ENCODE data around the gene DGLUCY.
"Not testable (repeated sequence)": the region's sequence is repeated elsewhere in the genome, so short reads cannot be mapped to it uniquely, and the experiment has no call there.

DGLUCY gene
- 22.5 to 98.6 reads per million in 2 experiments for total RNA-seq

GRCh38 chr14:91113829-91114078 is at the start of gene DGLUCY:
TSS of gene DGLUCY (plus strand) at chr14:91114073. CDS start at chr14:91160295, 46,222 bp downstream.
- peak; percentile 31 for DNase-seq (ENCODE audit: low read depth)

DNA sequence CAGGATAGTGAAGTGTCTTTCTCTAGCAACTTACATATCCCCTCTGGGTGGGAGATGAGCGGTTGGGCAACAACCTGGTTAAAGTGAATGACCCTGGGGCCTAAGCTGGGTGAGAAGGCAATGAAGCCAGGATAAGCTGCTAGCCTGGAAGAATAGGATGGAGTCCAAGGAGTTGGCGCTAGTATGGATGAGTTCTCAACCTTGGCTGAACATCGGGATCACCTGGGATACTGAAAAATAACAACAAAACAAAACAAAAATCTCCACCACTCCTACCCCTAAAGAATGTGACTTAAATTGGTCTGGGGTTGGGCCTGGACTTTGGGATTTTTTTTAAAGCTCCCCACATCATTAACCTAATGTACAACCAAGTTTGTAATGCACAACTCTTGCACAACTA is 48.6 kb upstream of the DGLUCY start:
- DNase-seq (ENCODE audit: low read depth), result no peak

DNA sequence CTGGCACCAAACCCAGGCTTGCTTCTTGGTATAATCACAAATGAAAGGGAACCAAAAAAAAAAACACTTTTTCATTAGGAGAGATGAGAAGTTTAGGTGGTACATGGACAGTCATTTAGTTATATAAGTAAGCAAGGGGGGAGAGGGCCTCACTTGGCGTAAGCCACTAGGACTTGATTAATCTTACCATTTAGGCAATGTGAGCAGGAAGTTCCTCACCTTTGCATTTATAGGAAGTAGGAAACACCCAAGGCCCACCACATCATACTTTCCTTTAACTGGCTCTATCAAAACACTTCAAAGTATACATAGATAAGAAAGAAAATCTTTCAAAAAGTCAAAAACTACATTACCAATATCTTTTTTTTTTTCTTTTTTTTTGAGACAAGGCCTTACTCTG is 46.7 kb upstream of the DGLUCY start:
- peak; percentile 19 for DNase-seq (ENCODE audit: low read depth)

- no peak for DNase-seq (ENCODE audit: low read depth)
Measured at GRCh38 chr14:91068642-91069041, 45.2 kb upstream of the DGLUCY start.

GRCh38 chr14:91070572-91070971 is 43.3 kb upstream of the DGLUCY start:
- DNase-seq (ENCODE audit: low read depth), result no peak

DNA sequence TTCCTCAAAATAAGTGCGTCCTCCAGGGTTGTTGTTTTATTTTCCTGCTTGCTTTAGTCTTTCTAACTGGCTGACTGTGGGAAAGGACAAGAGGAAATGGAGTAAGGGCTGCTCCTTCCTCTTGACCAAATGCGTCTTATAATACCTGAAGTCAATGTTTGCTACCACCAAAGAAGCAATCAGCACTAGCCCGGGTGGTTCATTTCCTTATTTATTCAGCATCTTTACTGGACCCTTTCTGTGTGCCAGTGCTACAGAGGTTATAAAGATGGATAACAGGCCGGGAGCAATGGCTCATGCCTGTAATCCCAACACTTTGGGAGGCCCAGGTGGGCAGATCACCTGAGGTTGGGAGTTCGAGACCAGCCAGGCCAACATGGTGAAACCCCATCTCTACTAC is 38.3 kb upstream of the DGLUCY start:
- no peak for DNase-seq (ENCODE audit: low read depth)

GRCh38 chr14:91078095-91078737 is 35.7 kb upstream of the DGLUCY start:
- DNase-seq (ENCODE audit: low read depth), result peak; percentile 10

DNA sequence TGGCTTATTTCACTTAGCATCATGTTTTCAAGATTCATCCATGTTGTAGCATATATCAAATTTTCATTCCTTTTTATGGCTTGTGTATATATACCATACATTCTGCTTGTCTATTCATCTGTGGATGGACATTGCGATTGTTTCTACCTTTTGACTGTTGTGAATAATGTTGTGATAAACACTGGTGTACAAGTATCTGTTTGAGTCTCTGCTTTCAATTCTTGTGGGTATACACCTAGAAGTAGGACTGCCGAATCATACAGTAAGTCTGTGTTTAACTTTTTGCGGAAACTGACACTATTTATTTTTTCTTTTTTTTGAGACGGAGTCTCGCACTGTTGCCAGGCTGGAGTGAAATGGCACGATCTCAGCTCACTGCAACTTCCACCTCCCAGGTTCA is 33.8 kb upstream of the DGLUCY start:
- DNase-seq (ENCODE audit: low read depth), result no peak

GRCh38 chr14:91082282-91082681 is 31.6 kb upstream of the DGLUCY start:
- no peak for DNase-seq (ENCODE audit: low read depth)

GRCh38 chr14:91084516-91084915 is 29.4 kb upstream of the DGLUCY start:
- no peak for DNase-seq (ENCODE audit: low read depth)

GRCh38 chr14:91087470-91087869 is 26.4 kb upstream of the DGLUCY start:
- not testable (repeated sequence) for DNase-seq (ENCODE audit: low read depth)

- DNase-seq (ENCODE audit: low read depth), result no peak
Measured at GRCh38 chr14:91088585-91089235, 25.2 kb upstream of the DGLUCY start.

GRCh38 chr14:91089958-91090535 is 23.8 kb upstream of the DGLUCY start:
- no peak for DNase-seq (ENCODE audit: low read depth)

GRCh38 chr14:91090743-91091142 is 23.1 kb upstream of the DGLUCY start:
- DNase-seq (ENCODE audit: low read depth), result no peak

DNA sequence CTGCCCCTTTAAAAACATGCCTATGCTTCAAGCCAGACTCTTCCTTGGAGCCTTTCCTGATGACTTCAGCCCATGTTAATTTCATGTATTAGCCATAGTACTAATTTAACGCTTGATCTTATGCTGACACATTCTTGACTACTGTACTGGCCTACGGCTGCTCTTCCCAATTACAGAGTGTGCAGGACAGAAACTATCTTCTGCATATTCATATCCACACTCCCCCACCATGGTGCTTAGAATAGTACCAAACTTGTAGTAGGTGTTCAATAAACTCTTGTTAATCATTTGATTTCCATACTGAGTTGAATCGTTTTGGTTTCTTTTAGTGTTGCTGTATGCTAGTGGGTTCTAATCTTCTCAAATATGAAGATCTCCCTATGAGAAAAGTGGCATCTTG is 21.8 kb upstream of the DGLUCY start:
- no peak for DNase-seq (ENCODE audit: low read depth)

GRCh38 chr14:91093743-91094472 is 20.0 kb upstream of the DGLUCY start:
- not testable (repeated sequence) for DNase-seq (ENCODE audit: low read depth)

DNA sequence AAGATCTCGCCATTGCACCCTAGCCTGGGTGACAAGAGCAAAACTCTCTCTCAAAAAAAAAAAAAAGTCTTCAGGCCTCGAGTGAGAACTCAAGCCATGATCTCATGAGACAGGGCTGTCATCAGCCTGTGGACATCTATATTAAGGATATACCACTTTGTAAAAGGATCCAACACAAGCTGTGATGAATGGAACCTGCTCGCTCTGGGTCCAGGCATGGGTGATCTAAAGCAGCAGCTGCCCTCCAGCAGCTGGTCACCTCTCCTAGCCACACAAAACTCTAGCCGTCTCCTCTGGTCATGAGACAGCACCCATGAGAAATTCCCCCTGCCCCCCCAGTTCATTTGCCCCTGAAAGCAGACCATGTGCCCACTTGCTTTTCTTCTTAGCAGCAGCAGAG is 19.1 kb upstream of the DGLUCY start:
- no peak for DNase-seq (ENCODE audit: low read depth)

- no peak for DNase-seq (ENCODE audit: low read depth)
Measured at GRCh38 chr14:91095178-91095577, 18.7 kb upstream of the DGLUCY start.

DNA sequence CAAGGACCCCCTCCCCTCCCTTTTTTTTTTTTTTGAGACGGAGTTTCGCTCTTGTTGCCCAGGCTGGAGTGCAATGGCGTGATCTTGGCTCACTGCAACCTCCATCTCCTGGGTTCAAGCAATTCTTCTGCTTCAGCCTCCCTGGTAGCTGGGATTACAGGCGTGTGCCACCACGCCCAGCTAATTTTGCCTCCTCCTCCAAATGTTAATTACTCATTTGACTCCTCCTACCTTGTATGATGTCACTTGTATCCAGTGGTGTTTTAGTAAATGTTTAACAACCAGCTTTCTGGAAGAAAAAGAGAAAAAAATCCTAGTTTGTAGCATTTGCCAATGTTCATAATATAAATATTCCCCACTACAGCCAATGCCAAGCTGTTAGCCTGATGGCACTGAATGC is 16.2 kb upstream of the DGLUCY start:
- not testable (repeated sequence) for DNase-seq (ENCODE audit: low read depth)

- DNase-seq (ENCODE audit: low read depth), result no peak
Measured at GRCh38 chr14:91098591-91098990, 15.3 kb upstream of the DGLUCY start.

GRCh38 chr14:91100102-91100501 is 13.8 kb upstream of the DGLUCY start:
- no peak for DNase-seq (ENCODE audit: low read depth)

DNA sequence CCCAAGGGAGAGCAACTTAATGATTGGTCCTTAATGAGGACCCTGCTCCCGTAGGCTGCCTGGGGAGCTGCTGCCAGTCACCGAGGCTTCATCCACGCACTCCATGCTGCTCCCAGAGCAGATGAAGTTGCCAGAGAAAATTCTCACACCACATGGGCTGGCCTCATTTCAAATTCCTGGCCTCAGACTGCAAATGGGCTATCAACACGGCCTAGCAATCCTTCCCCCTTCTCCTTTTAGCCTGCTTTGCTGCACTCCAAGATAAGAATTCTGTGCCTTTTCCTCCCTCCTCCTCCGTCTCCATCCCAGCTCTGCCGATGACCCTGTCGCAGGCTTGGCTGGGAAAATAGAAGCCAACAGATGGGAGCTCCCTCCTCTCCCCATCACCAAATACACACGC is 10.8 kb upstream of the DGLUCY start:
- no peak for DNase-seq (ENCODE audit: low read depth)

All from T follicular helper cell (primary cell).